Smooth muscle cell (in vitro differentiated cells): Measurements from ENCODE around the gene PLA2G4A. TPM values are rescaled to one million over a fixed set of nuclear protein-coding genes. Genes with fewer than 3 reads are reported as not detected.

ENCODE experiments used
- DNase-seq: peaks from one replicate; lab custom pipeline; 2025; ENCODE audit not compliant: unreplicated experiment; lab: John Stamatoyannopoulos, UW
- H2AFZ ChIP-seq: fragments of 200-600 bp; sonication (generic); 2 replicates; pipeline ENCODE4 v1.6.0; 2016; ENCODE audit warnings: antibody characterized with exemption, low read depth, mild to moderate bottlenecking
- H3F3A ChIP-seq: fragments of 200-600 bp; sonication (generic); 2 replicates; pipeline ENCODE4 v1.6.0; 2017; ENCODE audit warnings: antibody characterized with exemption, low read depth
- H3K27ac ChIP-seq: fragments of 200-600 bp; sonication (generic); 2 replicates; pipeline ENCODE4 v1.5.1; 2016; ENCODE audit warnings: low read depth, mild to moderate bottlenecking
- H3K27me3 ChIP-seq: fragments of 200-600 bp; sonication (generic); 2 replicates; pipeline ENCODE4 v1.6.1; 2016; ENCODE audit warnings: low read depth, mild to moderate bottlenecking
- H3K36me3 ChIP-seq: fragments of 200-600 bp; sonication (generic); 2 replicates; pipeline ENCODE4 v1.5.1; 2016; ENCODE audit warnings: low read depth
- H3K4me1 ChIP-seq: fragments of 200-600 bp; sonication (generic); 2 replicates; pipeline ENCODE4 v1.5.1; 2016; ENCODE audit warnings: low read depth
- H3K4me2 ChIP-seq: fragments of 200-600 bp; sonication (generic); 2 replicates; pipeline ENCODE4 v1.6.0; 2016; ENCODE audit warnings: mild to moderate bottlenecking
- H3K4me3 ChIP-seq: fragments of 200-600 bp; sonication (generic); 2 replicates; pipeline ENCODE4 v1.5.1; 2016; ENCODE audit warnings: mild to moderate bottlenecking
- H3K79me2 ChIP-seq: fragments of 200-600 bp; sonication (generic); 2 replicates; pipeline ENCODE4 v1.6.0; 2016; ENCODE audit warnings: low read depth, mild to moderate bottlenecking
- H3K9ac ChIP-seq: fragments of 200-600 bp; sonication (generic); 2 replicates; pipeline ENCODE4 v1.6.0; 2016; ENCODE audit warnings: low read depth
- H3K9me3 ChIP-seq: fragments of 200-600 bp; sonication (generic); replicated peaks from 2 replicates; pipeline ENCODE4 v1.5.1; 2016; ENCODE audit warnings: low read depth
- H4K20me1 ChIP-seq: fragments of 200-600 bp; sonication (generic); 2 replicates; pipeline ENCODE4 v1.6.0; 2016; ENCODE audit warnings: low read depth
- CTCF ChIP-seq: fragments of 200-600 bp; sonication (generic); IDR thresholded peaks from 2 replicates; pipeline ENCODE4 v1.5.1; 2017; ENCODE audit warnings: borderline replicate concordance, mild to moderate bottlenecking, antibody characterized with exemption; ENCODE audit not compliant: insufficient read depth, poor library complexity, severe bottlenecking
- WGBS: methylation state at CpG from one replicate; pipeline ENCODE4 v1.1.7; 2016; ENCODE audit warnings: low lambda C conversion rate; 5-methylcytosine and 5-hydroxymethylcytosine counted together
- polyA plus RNA-seq: library from polyadenylated mRNA; unstranded; fragments of >200 nt; fragmentation: Nextera tagmentation; extraction: Ambion mirVana; gene quantifications from 2 replicates; pipeline ENCODE4 v1.2.1, GENCODE V29; 2016
- total RNA-seq: library from RNA; depleted of rRNA; stranded (reverse); fragments of >200 nt; gene quantifications from 2 replicates; pipeline ENCODE4 v1.2.3, GENCODE V29; 2014

Gene PLA2G4A
- total and polyA plus RNA-seq, 2 experiments from 2014 or later: 3.3 to 7.8 TPM

- no peak overlapping the region for H3K4me3 ChIP-seq
- no peaks in the 10 kb centered on the region for H3K27me3 ChIP-seq
- no peak overlapping the region for H2AFZ ChIP-seq
- no peaks in the 10 kb centered on the region for H3F3A ChIP-seq
- no peaks in the 10 kb centered on the region for H4K20me1 ChIP-seq
- H3K36me3 ChIP-seq: no peaks in the 10 kb centered on the region
- no peak overlapping the region for H3K9ac ChIP-seq
- no peaks in the 10 kb centered on the region for H3K9me3 ChIP-seq
- WGBS: 78% methylated on average over 4 of the region's 4 CpGs
- no peak for TF ChIP-seq CTCF
- no peaks in the 10 kb centered on the region for H3K4me1 ChIP-seq
- no peak for DNase-seq
- no peak overlapping the region for H3K4me2 ChIP-seq
- H3K79me2 ChIP-seq: no peaks in the 10 kb centered on the region
- no peak overlapping the region for H3K27ac ChIP-seq
These were observed 25.4 kb downstream of the PLA2G4A start for GRCh38 chr1:186854102-186854501.

GRCh38 chr1:186858923-186859322, 30.2 kb downstream of the PLA2G4A start:
- no peak overlapping the region for H3K9ac ChIP-seq
- H3K4me1 ChIP-seq: no peaks in the 10 kb centered on the region
- no peaks in the 10 kb centered on the region for H3F3A ChIP-seq
- H3K36me3 ChIP-seq: no peaks in the 10 kb centered on the region
- TF ChIP-seq CTCF: no peak
- H3K79me2 ChIP-seq: no peaks in the 10 kb centered on the region
- no peaks in the 10 kb centered on the region for H3K27me3 ChIP-seq
- H3K4me2 ChIP-seq: no peak overlapping the region
- H4K20me1 ChIP-seq: no peaks in the 10 kb centered on the region
- no peak overlapping the region for H3K27ac ChIP-seq
- H3K4me3 ChIP-seq: no peak overlapping the region
- H2AFZ ChIP-seq: no peak overlapping the region
- no peak for DNase-seq
- no peaks in the 10 kb centered on the region for H3K9me3 ChIP-seq

GRCh38 chr1:186859995-186860394, 31.2 kb downstream of the PLA2G4A start:
- H3K4me2 ChIP-seq: no peak overlapping the region
- no peaks in the 10 kb centered on the region for H4K20me1 ChIP-seq
- no peaks in the 10 kb centered on the region for H3K36me3 ChIP-seq
- no peak overlapping the region for H3K4me3 ChIP-seq
- H3K79me2 ChIP-seq: no peaks in the 10 kb centered on the region
- no peak overlapping the region for H3K27ac ChIP-seq
- 98% methylated on average over 2 of the region's 2 CpGs for WGBS
- TF ChIP-seq CTCF: no peak
- H3F3A ChIP-seq: no peaks in the 10 kb centered on the region
- no peaks in the 10 kb centered on the region for H3K27me3 ChIP-seq
- H3K9ac ChIP-seq: no peak overlapping the region
- H3K9me3 ChIP-seq: no peaks in the 10 kb centered on the region
- no peaks in the 10 kb centered on the region for H3K4me1 ChIP-seq
- no peak for DNase-seq
- no peak overlapping the region for H2AFZ ChIP-seq

GRCh38 chr1:186864296-186864695, 35.5 kb downstream of the PLA2G4A start:
- WGBS: 82% methylated on average over 1 of the region's 1 CpG
- Histone ChIP-seq H4K20me1 (no peaks in the 10 kb centered on the region), H3K9ac (no peak overlapping the region), H3K27ac (no peak overlapping the region), H3K79me2 (no peaks in the 10 kb centered on the region), H2AFZ (no peak overlapping the region), H3K4me2 (no peak overlapping the region), H3K9me3 (no peaks in the 10 kb centered on the region), H3F3A (no peaks in the 10 kb centered on the region), H3K4me1 (no peaks in the 10 kb centered on the region), H3K27me3 (no peaks in the 10 kb centered on the region), H3K4me3 (no peak overlapping the region), H3K36me3 (no peaks in the 10 kb centered on the region)
- no peak for TF ChIP-seq CTCF
- DNase-seq: no peak
